ENCODE measurements around the gene TGM4. TPM values are rescaled to one million over a fixed set of nuclear protein-coding genes. Genes with fewer than 3 reads are reported as not detected.

TGM4 gene
- total and polyA plus RNA-seq, 2 experiments from 2014 or later, result not detected

- peak; percentile 97 for DNase-seq
- in situ Hi-C loops (cut with MboI), result no loop called here
- H3K4me2 ChIP-seq (ENCODE audit: unreplicated experiment), result peak within 1 kb of the TSS; percentile 98
- H3K36me3 ChIP-seq (ENCODE audit: low read depth), result no peaks in the 10 kb centered on the region
- peak within 1 kb of the TSS; percentile 93 for H3K27ac ChIP-seq
- no peaks in the 10 kb centered on the region for H4K20me1 ChIP-seq (ENCODE audit: insufficient read depth)
- H3K4me3 ChIP-seq, result peak within 1 kb of the TSS; percentile 79
- TF ChIP-seq EZH2 (IDR thresholded peaks at IDR 0.05; ENCODE audit: insufficient read depth, poor library complexity, severe bottlenecking) (no peak), EZH2phosphoT487 (IDR thresholded peaks at IDR 0.05; ENCODE audit: insufficient read depth, low read depth) (no peak)
- H3K4me1 ChIP-seq (ENCODE audit: insufficient read depth), result peaks cover 4% of the 10 kb centered on the region
- no peaks in the 10 kb centered on the region for H3K9me3 ChIP-seq (ENCODE audit: low read depth)
- no peaks in the 10 kb centered on the region for H3F3A ChIP-seq (ENCODE audit: insufficient read depth)
- peak within 1 kb of the TSS; percentile 87 for H2AFZ ChIP-seq
- H3K79me2 ChIP-seq (ENCODE audit: insufficient read depth), result peaks cover 9% of the 10 kb centered on the region
- WGBS, 2 experiments (ENCODE audit: low coverage in 1 of 2, low lambda C conversion rate in 2 of 2, missing lambda C conversion rate in 2 of 2), result 2% methylated on average over 65 to 66 of the region's 91 CpGs
- peak within 1 kb of the TSS; percentile 94 for H3K9ac ChIP-seq
- H3K9me2 ChIP-seq (ENCODE audit: insufficient read depth), result no peaks in the 10 kb centered on the region
- H3K27me3 ChIP-seq (replicated peaks; ENCODE audit: insufficient read depth), result no peaks in the 10 kb centered on the region
Observed at GRCh38 chr3:44861412-44862225, 12.8 kb upstream of the TGM4 start, which contains the start of gene TMEM42. Gene TMEM42, plus strand, starts transcription at chr3:44861912. Its CDS starts 13 bp downstream, at chr3:44861925.

- Histone ChIP-seq H2AFZ (peak overlapping the region; percentile 78), H3K9me2 (ENCODE audit: insufficient read depth) (no peaks in the 10 kb centered on the region), H3K27ac (peak overlapping the region; percentile 93), H3K4me1 (ENCODE audit: insufficient read depth) (peaks cover 4% of the 10 kb centered on the region), H3K36me3 (ENCODE audit: low read depth) (no peaks in the 10 kb centered on the region), H4K20me1 (ENCODE audit: insufficient read depth) (no peaks in the 10 kb centered on the region), H3K9ac (peak overlapping the region; percentile 94), H3K79me2 (ENCODE audit: insufficient read depth) (peaks cover 9% of the 10 kb centered on the region), H3F3A (ENCODE audit: insufficient read depth) (no peaks in the 10 kb centered on the region), H3K27me3 (replicated peaks; ENCODE audit: insufficient read depth) (no peaks in the 10 kb centered on the region), H3K9me3 (ENCODE audit: low read depth) (no peaks in the 10 kb centered on the region), H3K4me3 (peak overlapping the region; percentile 79), H3K4me2 (ENCODE audit: unreplicated experiment) (peak overlapping the region; percentile 98)
- TF ChIP-seq EZH2phosphoT487 (IDR thresholded peaks at IDR 0.05; ENCODE audit: insufficient read depth, low read depth) (no peak), EZH2 (IDR thresholded peaks at IDR 0.05; ENCODE audit: insufficient read depth, poor library complexity, severe bottlenecking) (no peak)
- WGBS, 2 experiments (ENCODE audit: low coverage in 1 of 2, low lambda C conversion rate in 2 of 2, missing lambda C conversion rate in 2 of 2), result 1% methylated on average over 12 to 16 of the region's 25 CpGs
- DNase-seq, result no peak
- in situ Hi-C loops (cut with MboI), result no loop called here
Observed at GRCh38 chr3:44862226-44862637, 12.2 kb upstream of the TGM4 start.

- Histone ChIP-seq H3F3A (ENCODE audit: insufficient read depth) (no peaks in the 10 kb centered on the region), H4K20me1 (ENCODE audit: insufficient read depth) (no peaks in the 10 kb centered on the region), H3K4me1 (ENCODE audit: insufficient read depth) (peaks cover 4% of the 10 kb centered on the region), H3K27me3 (replicated peaks; ENCODE audit: insufficient read depth) (no peaks in the 10 kb centered on the region), H3K79me2 (ENCODE audit: insufficient read depth) (peaks cover 9% of the 10 kb centered on the region), H3K36me3 (ENCODE audit: low read depth) (no peaks in the 10 kb centered on the region), H3K9me3 (ENCODE audit: low read depth) (no peaks in the 10 kb centered on the region), H3K4me3 (no peak overlapping the region), H2AFZ (no peak overlapping the region), H3K4me2 (ENCODE audit: unreplicated experiment) (no peak overlapping the region), H3K9ac (no peak overlapping the region), H3K27ac (no peak overlapping the region), H3K9me2 (ENCODE audit: insufficient read depth) (no peaks in the 10 kb centered on the region)
- in situ Hi-C loops (cut with MboI), result no loop called here
- WGBS, 2 experiments (ENCODE audit: low coverage in 1 of 2, low lambda C conversion rate in 2 of 2, missing lambda C conversion rate in 2 of 2), result 71 to 77% methylated on average over 7 of the region's 7 CpGs
- no peak for TF ChIP-seq EZH2phosphoT487 (IDR thresholded peaks at IDR 0.05; ENCODE audit: insufficient read depth, low read depth)
- no peak for TF ChIP-seq EZH2 (IDR thresholded peaks at IDR 0.05; ENCODE audit: insufficient read depth, poor library complexity, severe bottlenecking)
- no peak for DNase-seq
Observed at GRCh38 chr3:44865272-44866035, 9.0 kb upstream of the TGM4 start.

- Histone ChIP-seq H3K9me2 (ENCODE audit: insufficient read depth) (no peaks in the 10 kb centered on the region), H3K36me3 (ENCODE audit: low read depth) (no peaks in the 10 kb centered on the region), H3K4me3 (no peak overlapping the region), H3K79me2 (ENCODE audit: insufficient read depth) (peaks cover 5% of the 10 kb centered on the region), H3K27ac (no peak overlapping the region), H3K9me3 (ENCODE audit: low read depth) (no peaks in the 10 kb centered on the region), H3F3A (ENCODE audit: insufficient read depth) (no peaks in the 10 kb centered on the region), H2AFZ (no peak overlapping the region), H3K27me3 (replicated peaks; ENCODE audit: insufficient read depth) (no peaks in the 10 kb centered on the region), H3K4me2 (ENCODE audit: unreplicated experiment) (no peak overlapping the region), H3K9ac (no peak overlapping the region), H3K4me1 (ENCODE audit: insufficient read depth) (peaks cover 3% of the 10 kb centered on the region), H4K20me1 (ENCODE audit: insufficient read depth) (no peaks in the 10 kb centered on the region)
- DNase-seq, result no peak
- TF ChIP-seq EZH2 (IDR thresholded peaks at IDR 0.05; ENCODE audit: insufficient read depth, poor library complexity, severe bottlenecking), result no peak
- TF ChIP-seq EZH2phosphoT487 (IDR thresholded peaks at IDR 0.05; ENCODE audit: insufficient read depth, low read depth), result no peak
- in situ Hi-C loops (cut with MboI), result no loop called here
- whole genome bisulfite sequencing, 2 experiments (ENCODE audit: low coverage in 1 of 2, low lambda C conversion rate in 2 of 2, missing lambda C conversion rate in 2 of 2), result 91 to 97% methylated on average over 7 of the region's 7 CpGs
Observed at GRCh38 chr3:44867421-44868111, 6.8 kb upstream of the TGM4 start.
